GM19025 (cell line): Measurements from ENCODE around the gene ZNF423.
"Not testable (repeated sequence)": the region's sequence is repeated elsewhere in the genome, so short reads cannot be mapped to it uniquely, and the experiment has no call there.

Source experiments
- ATAC-seq: cut with Tn5 transposase; IDR thresholded peaks from one replicate; pipeline ENCODE4 v1.9.1; 2021; ENCODE audit warnings: mild to moderate bottlenecking, low read depth, moderate library complexity; ENCODE audit not compliant: unreplicated experiment

Gene ZNF423

DNA sequence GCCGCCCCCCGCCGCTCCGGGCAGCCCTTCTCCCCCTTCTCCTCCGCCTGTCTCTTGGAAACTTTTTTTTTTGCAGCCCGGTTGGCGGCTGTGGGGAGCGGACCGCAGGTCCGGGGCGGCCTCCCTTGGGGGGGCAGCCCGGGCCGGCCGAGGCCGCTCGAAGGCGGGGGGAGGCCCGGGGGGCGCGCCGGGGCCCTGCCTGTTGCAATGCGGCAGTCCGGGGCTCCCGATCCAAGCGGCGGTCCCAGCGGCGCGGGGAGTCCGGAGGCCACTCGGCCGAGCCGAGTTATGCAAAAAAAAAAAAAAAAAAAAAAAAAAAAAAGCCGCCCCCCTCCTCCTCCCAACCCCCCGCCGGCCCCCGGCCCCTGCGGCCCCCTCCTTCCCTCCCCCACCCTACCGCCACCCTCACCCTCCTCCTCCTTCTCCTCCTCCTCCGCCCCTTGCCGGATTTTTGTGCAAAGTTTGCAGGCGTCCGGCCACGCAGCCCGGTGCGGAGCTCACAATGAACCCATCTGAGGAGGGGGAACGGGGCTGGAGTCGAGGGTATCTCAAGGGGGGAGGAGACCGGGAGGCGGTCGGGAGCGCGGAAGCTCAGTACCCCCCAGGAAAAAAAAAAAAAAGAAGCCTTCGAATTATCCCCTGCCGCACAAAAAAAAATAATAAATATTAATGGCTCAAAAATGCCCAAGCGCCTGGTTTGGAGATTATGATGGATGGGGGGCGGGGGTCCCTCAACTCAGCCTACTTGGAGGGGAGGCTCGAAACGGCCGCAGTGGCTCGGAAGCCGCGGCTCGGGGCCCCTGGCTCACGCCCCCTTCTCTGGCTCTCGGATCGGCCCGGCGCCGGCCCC, at the start of gene ZNF423:
Gene ZNF423 (minus strand): TSS at position 291 of the 850 bp plus-strand sequence. CDS start 338 bp downstream, outside the sequence.
- ATAC-seq = no peak

DNA sequence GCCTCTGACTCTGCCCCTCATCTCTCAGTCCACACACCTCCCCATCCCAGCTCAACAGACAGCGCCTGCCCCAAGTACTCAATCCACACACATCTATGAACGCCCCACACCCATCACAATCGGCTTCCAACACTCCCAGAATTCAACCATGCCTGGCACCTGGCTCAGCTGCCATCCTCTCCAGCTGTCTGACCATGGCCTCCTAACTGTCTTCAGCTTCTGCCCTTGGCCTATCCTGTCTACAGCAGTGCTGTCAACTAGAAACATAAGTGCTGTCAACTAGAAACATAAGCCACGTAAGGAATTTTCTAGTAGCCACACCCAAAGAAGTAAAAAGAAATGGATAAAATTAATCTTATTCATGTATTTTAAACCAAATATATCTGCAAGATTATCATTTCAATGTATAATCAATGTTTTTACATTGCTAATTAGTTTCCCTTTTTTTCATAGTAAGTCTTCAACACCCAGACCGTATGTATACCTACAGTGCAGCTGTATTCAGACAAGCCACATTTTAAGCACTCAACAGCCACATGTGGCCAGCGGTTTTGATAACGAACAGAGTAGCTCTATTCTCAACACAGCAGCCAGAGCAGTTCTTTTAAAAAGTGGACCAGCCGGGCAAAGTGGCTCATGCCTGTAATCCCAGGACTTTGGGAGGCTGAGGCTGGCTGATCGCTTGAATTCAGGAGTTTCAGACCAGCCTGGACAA, 48.6 kb upstream of the ZNF423 start:
- ATAC-seq = no peak

DNA sequence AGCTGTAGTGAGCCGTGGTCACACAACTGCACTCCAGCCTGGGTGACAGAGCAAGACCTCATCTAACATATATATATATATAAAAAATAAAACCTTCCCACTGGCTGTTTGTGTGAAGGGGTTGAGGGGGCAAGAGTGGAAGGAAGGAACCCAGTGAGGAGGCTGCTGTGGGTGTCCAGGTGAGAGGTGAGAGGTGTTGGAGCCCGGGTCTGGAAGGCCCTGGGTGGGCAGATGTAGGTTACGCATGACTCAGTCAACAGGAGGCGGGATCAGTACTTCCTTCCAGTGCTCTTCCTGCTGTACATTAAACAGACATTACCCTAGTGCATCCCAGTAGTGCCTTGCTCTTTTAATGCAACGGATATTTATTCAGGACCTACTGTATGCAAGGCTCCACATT, 47.0 kb upstream of the ZNF423 start:
- ATAC-seq = no peak

DNA sequence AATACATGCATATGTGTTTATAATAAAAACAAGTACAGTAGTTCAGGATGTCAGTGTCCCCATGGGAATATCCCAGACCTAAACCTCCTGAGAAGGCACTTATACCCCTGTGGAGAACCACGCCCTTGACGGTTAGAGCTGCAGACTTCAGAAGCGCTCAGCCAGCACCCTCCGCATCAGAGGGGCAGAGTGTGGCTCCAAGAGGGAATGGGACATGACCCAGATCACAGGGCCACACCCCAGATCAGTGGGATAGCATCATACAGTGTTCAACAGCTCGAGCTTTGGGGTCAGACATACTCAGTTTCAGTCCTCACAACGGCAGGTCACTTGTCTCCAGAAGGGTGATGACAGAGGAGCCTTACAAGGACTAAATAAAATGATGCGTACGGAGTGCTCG, 45.8 kb upstream of the ZNF423 start:
- no peak for ATAC-seq

DNA sequence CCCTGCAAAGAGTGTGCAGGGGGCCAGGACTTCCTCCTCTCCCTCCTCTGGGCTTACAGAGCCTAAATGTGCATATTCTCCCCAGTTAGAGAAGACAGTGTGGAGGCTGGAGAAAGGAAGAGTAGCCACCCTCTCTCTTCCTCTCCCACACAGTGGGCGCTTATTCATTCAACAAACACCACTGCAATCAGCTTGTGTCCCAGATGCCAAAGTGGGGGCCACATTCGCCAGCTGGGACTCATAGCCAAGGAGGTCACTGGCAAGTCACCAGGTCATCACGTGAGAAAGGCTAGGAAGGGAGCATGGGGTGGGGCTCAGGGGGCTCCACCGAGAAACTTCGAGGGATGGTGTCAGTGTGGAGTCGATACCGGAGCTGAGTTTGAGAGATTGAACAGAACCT, 45.0 kb upstream of the ZNF423 start:
- no peak for ATAC-seq

DNA sequence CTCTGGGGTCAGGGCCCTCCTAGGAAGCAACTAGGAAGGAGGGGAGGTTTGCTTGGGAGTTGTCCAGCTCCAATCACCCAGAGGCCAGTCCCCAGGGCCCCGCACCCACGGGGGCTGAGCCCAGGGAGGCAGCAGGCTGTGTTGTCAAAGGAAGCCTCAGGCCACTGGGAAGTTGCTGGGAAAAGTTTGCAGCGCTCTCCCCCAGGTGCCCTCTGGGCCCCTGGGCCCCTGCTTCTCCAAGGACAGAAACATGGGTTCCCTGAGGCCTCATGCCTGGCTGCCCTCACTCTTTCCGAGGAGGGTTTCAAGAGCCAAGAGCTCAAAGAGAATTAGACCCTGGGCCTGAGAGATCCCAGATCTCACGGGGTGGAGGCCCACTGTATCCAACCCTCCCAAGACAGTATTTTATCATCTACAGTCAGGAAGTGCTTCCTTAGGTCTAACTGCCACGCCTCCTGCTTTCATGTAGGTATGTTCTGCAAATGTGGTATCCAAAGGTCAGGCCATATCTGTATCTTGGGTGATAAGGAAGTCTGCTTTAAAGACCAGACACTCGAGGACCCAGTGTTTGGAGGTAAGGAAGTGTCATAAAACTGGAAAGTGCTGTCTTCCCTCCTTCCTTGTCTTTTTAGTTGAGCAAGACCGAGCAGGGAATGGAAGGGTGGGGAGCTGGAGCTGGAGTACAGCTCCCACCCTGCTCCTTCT, 44.2 kb upstream of the ZNF423 start:
- no peak for ATAC-seq

DNA sequence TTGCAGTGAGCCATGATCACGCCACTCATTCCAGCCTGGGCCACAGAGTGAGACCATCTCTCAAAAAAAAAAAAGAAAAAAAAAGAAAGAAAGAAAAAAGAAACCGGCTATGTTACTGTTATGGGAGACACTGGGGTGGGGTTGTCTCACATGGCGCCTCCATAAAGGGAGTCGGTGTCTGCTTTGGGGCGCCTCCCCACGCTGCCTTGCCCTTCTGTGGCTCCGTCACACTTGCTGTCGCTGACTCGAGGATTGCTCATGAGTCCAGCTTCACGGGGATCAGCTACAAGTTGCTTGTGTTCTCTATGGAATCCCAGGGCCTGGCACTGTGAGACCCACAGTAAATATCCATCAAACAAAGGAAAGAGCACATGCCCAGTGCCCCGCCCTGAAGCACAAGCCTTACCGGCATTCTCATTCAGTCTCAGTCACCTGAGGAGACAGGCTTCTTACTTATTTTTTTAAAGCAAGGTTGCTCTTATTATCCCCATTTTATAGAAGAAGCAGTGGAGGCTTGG, 40.6 kb upstream of the ZNF423 start:
- ATAC-seq = no peak

DNA sequence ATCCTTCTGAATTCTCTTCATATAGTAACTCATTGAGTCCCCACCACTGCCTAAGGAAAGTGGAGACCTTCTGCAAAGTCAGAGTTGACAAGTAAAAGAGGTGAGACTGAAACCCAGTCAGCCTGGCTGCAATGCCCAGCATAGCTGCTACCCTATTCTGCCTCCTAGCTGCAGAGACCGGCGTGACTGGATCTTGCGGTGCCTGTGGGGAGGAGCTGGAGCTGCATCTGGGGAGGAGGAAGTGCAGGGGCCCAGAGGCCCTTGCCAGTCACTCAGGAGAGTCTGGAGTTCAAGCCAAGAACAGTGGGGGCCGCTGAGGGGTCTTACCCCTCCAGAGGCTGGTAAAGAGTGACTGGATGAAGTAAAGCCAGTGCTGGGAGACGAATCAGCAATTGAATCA, 35.0 kb upstream of the ZNF423 start:
- ATAC-seq = no peak

DNA sequence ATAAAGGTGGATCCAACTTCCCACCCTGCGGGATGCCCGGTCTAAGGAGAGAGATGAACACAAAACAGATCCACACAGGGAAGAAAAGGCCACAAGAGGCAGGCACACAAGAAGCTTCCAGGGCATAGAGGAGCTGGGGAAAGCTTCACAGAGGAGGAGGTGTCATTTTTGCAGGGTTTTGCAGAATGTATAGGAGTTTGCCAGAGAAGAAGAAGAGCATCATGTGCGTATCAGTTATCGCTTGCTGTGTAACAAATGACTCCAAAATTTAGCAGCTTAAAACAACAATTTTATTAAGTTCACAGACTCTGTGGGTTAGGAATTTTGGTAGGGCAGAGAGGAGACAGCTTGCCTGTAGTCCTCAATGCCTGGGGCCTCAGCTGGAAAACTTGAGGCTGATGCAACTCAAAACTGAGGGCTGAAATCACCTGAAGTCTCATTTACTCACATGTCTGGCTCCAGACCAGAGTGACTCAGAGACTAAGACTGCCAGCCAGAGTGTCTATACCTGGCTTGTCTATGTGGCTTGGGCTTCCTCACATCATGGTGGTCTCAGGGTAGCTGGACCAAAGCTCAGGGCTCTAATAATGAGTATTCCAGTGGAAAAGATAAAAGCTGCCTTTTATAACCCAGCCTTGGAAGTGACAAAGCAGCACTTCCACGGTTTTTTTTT, 33.9 kb upstream of the ZNF423 start:
- no peak for ATAC-seq

DNA sequence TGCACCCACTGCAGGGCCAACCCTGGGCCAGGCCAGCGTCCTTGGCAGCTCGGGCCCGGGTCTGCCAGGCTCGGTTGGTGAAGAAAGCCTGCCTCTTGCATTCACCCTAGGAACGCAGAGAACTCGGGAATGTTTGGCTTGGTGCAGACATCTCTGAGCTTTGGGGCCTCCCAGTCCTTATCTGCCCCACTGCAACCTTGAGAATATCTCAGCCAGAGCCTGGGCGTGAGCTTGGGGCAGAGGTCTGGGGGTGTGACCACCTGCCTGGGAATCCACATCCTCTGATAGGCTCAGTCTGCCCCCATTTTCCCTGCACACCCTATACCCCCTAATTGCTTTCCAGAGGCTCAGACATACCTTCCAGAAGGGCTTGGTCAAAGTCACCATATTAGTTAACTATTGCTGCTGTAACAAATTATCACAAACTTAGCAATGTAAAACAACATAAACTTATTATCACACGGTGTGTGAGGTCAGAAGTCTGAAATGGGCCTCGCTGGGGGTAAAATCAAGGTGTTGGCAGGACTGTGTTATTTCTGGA, 30.7 kb upstream of the ZNF423 start:
- no peak for ATAC-seq

DNA sequence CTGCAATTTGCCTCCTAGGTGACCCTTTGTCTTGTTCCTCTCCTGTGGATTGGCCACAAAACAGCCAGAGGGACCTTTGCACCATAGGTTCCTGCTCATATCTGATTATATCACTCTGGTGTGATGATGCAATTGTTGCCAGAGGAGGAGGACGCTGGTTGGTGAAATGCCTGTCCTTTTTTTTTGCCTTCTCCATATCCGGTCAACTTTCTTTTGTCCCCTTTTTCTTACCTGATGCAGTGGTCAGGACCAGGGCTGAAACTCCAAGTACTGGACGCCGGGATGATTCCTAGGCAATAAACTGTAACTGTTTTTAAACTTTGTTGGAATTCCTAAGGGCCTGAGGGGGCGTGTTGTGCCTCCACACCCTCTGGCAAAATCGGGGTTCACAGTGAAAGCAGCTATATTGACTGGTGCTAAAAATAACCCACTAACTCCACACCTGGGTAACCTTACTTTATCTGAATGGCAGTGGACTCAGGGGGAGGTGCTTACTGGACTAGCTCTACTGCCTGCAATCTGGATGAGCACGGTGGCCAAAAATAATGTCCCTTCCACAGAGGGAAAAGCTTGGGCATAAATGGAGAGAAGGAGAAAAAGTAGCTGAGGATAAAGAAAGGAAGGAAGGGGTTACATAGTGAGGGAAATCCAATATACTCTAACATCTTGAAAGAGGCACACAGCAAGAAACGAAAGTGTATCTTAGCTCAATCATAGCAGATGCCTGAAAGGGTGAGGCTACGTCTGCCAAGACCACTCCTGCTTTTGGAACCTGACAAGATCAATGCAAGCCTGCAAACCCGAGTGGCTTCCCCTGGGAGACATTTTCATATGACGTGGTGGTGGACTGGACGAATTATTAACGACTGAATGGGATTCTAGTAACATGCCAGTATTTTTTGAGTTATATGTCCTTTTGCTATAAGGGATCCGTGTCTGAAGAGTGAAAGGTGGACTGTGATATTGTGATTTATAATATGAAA, 28.4 kb upstream of the ZNF423 start:
- no peak for ATAC-seq

DNA sequence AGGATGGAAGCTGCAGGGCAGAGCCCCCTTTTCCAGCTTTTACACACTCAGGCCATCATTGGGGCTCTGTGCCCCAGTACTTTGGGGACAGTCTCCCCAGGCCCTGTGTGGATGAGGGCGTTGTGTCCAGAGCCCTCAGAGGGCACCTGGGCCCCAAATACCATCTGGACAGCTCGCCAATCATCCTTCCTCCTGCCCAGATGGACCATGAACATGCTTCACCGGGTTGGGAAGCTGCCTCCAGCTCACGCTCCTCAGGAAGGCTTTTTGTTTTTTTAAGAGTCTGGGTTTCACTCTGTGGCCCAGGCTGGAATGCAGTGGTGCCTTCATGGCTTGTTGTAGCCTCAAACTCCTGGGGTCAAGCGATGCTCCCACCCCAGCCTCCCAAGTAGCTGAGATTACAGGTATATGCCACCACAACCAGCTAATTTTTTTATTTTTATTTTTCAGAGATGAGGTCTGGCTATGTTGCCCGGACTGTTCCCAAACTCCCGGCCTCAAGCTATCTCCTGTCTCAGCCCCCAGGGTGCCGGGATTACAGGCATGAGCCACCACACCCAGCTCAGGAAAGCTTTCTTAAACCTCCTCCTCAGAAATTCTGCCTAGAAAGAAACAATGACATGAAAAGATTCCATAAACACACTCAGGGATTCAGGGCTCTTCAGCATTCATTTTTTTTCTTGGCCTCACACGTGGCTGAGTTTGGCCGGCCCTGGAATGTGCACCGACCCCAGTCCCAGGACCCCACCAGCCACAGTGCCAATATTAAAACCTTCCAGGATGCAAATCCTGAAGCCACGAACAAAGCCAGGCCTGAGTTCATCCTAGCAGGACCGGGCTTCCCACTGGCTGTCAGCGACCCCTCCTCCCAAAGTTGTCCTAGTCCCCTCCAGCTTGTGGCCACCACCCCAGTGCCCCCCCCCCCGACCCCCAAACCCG, 27.4 kb upstream of the ZNF423 start:
- no peak for ATAC-seq

DNA sequence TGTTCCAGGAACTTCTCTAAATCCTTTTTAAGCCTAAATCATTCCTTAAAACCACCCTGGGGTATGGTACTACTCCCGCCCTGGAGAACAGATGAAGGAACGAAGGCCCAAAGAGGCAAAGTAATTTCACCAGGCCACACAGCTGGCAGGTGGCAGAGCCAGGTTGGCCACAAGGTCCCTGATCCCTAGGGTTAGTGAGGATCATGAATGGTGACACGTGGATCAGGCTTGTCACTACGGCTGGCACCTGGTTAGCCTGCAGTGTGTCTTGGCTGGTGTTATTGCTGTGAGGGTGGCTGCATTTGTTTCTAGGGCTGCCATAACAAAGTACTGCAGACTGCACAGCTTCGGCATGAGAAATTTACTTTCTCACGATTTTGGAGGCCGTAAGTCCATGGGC, 26.0 kb upstream of the ZNF423 start:
- no peak for ATAC-seq

DNA sequence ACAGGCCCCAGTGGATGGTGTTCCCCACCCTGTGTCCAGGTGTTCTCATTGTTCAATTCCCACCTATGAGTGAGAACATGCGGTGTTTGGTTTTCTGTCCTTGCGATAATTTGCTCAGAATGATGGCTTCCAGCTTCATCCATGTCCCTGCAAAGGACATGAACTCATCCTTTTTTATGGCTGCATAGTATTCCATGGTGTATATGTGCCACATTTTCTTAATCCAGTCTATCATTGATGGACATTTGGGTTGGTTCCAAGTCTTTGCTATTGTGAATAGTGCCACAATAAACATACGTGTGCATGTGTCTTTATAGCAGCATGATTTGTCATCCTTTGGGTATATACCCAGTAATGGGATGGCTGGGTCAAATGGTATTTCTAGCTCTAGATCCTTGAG, 22.6 kb upstream of the ZNF423 start:
- not testable (repeated sequence) for ATAC-seq

DNA sequence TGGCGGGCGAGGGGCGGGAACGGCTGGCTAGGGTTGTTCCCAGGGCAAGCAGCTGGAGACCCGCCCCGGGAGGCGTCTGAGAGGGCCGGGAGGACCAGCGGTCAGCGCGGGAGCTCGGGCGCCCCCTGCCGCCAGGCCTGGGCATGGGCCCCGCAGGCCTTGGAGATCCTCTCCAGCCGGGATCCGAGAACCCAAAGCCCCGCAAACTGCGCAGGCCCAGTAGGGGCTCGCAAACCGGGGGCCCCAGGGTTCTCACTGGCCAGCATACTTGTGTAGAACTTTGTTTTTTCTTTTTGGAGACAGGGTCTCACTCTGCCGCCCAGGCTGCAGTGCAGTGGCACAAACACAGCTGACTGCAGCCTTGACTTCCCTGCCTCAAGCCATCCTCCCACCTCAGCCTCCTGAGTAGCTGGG, 20.8 kb upstream of the ZNF423 start:
- no peak for ATAC-seq

DNA sequence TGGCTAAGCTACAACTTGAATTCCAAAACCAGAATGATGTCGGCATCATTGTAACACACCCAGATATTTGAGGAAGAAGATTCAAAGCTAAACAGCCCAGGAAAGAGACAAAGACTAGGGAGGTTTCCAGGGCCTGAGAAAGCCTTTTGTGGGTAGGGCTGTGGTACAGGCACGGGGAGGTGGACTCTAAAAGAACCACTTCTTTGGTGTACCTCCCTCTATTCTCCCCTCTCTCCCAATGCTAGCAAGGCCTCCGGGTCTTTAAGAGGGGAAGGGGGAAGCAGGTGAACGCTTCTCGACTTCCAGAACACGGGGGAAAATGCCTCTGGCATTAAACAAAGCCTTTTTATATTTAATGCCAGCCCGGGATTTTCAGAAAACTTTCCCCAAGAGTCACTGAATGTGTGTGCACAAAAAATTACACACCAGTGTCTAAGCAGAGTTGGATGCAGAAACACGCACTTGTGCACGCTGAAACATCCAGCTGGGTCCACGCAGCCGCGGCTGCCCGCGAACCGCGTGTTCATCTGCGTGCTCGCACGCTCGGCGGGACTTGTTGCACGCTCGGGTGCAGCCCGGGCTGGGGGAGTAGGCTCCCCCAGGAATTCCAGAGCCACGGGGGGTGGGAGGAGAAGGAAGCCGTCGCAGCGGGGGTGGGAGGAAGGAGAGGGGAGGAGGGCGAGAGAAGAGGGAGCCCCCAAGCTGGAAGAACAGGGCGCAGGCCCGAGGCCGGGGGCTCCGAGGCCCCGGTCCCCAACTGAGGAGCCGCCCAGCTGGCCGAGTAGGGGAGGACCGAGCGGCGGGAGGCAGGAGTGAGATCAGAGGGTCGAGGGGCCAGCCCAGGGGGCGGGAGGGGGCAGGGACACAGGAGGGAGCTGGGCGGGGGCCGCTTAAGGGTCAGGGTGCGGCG, 20.1 kb upstream of the ZNF423 start:
- no peak for ATAC-seq
